ENCODE results near the gene RTL1.

Gene RTL1

GRCh38 chr14:100875861-100876590, 27.5 kb downstream of the RTL1 start:
- no peaks in the 10 kb centered on the region for H3K9me3 ChIP-seq (ENCODE audit: control insufficient read depth in 5 of 5, low read length in 5 of 5)
- H3K4me3 ChIP-seq (ENCODE audit: low read depth in 1 of 5, low read length in 5 of 5): no peak overlapping the region
- H3K36me3 ChIP-seq (ENCODE audit: control insufficient read depth in 5 of 5, insufficient read depth in 5 of 5, low read length in 5 of 5): no peaks in the 10 kb centered on the region
- peaks cover 0 to 24% (median 13%) of the 10 kb centered on the region in 5 donors for H3K27me3 ChIP-seq (ENCODE audit: control insufficient read depth in 5 of 5, insufficient read depth in 4 of 5, low read length in 5 of 5)
- H3K27ac ChIP-seq (ENCODE audit: low read depth, low read length): no peak overlapping the region
- H3K9ac ChIP-seq (ENCODE audit: low read length in 5 of 5): no peak overlapping the region
- no peaks in the 10 kb centered on the region for H3K4me1 ChIP-seq (ENCODE audit: control insufficient read depth in 5 of 5, insufficient read depth in 5 of 5, low read length in 5 of 5)

GRCh38 chr14:100875126-100875525, 28.4 kb downstream of the RTL1 start:
- Histone ChIP-seq H3K27ac (ENCODE audit: low read depth, low read length) (no peak overlapping the region), H3K27me3 (ENCODE audit: control insufficient read depth in 5 of 5, insufficient read depth in 4 of 5, low read length in 5 of 5) (peaks cover 0 to 24% (median 13%) of the 10 kb centered on the region in 5 donors), H3K4me1 (ENCODE audit: control insufficient read depth in 5 of 5, insufficient read depth in 5 of 5, low read length in 5 of 5) (no peaks in the 10 kb centered on the region), H3K9me3 (ENCODE audit: control insufficient read depth in 5 of 5, low read length in 5 of 5) (no peaks in the 10 kb centered on the region), H3K36me3 (ENCODE audit: control insufficient read depth in 5 of 5, insufficient read depth in 5 of 5, low read length in 5 of 5) (no peaks in the 10 kb centered on the region), H3K4me3 (ENCODE audit: low read depth in 1 of 5, low read length in 5 of 5) (no peak overlapping the region), H3K9ac (ENCODE audit: low read length in 5 of 5) (no peak overlapping the region)

- no peak overlapping the region for H3K9ac ChIP-seq (ENCODE audit: low read length in 5 of 5)
Observed at GRCh38 chr14:100874411-100875091, 29.0 kb downstream of the RTL1 start.

GRCh38 chr14:100874051-100874410, 29.5 kb downstream of the RTL1 start:
- Histone ChIP-seq H3K27ac (ENCODE audit: low read depth, low read length) (no peak overlapping the region), H3K36me3 (ENCODE audit: control insufficient read depth in 5 of 5, insufficient read depth in 5 of 5, low read length in 5 of 5) (no peaks in the 10 kb centered on the region), H3K4me3 (ENCODE audit: low read depth in 1 of 5, low read length in 5 of 5) (no peak overlapping the region), H3K9ac (ENCODE audit: low read length in 5 of 5) (no peak overlapping the region), H3K9me3 (ENCODE audit: control insufficient read depth in 5 of 5, low read length in 5 of 5) (no peaks in the 10 kb centered on the region), H3K4me1 (ENCODE audit: control insufficient read depth in 5 of 5, insufficient read depth in 5 of 5, low read length in 5 of 5) (no peaks in the 10 kb centered on the region), H3K27me3 (ENCODE audit: control insufficient read depth in 5 of 5, insufficient read depth in 4 of 5, low read length in 5 of 5) (peaks cover 0 to 24% (median 9%) of the 10 kb centered on the region in 5 donors)

More at GRCh38 chr14:100874411-100875091, 29.0 kb downstream of the RTL1 start:
- Histone ChIP-seq H3K4me1 (ENCODE audit: control insufficient read depth in 5 of 5, insufficient read depth in 5 of 5, low read length in 5 of 5) (no peaks in the 10 kb centered on the region), H3K36me3 (ENCODE audit: control insufficient read depth in 5 of 5, insufficient read depth in 5 of 5, low read length in 5 of 5) (no peaks in the 10 kb centered on the region), H3K9me3 (ENCODE audit: control insufficient read depth in 5 of 5, low read length in 5 of 5) (no peaks in the 10 kb centered on the region), H3K27ac (ENCODE audit: low read depth, low read length) (no peak overlapping the region), H3K4me3 (ENCODE audit: low read depth in 1 of 5, low read length in 5 of 5) (no peak overlapping the region), H3K27me3 (ENCODE audit: control insufficient read depth in 5 of 5, insufficient read depth in 4 of 5, low read length in 5 of 5) (peaks cover 0 to 24% (median 13%) of the 10 kb centered on the region in 5 donors)

- no peaks in the 10 kb centered on the region for H3K9me3 ChIP-seq (ENCODE audit: control insufficient read depth in 5 of 5, low read length in 5 of 5)
- H3K9ac ChIP-seq (ENCODE audit: low read length in 5 of 5): no peak overlapping the region
- no peak overlapping the region for H3K4me3 ChIP-seq (ENCODE audit: low read depth in 1 of 5, low read length in 5 of 5)
- H3K36me3 ChIP-seq (ENCODE audit: control insufficient read depth in 5 of 5, insufficient read depth in 5 of 5, low read length in 5 of 5): no peaks in the 10 kb centered on the region
- H3K4me1 ChIP-seq (ENCODE audit: control insufficient read depth in 5 of 5, insufficient read depth in 5 of 5, low read length in 5 of 5): no peaks in the 10 kb centered on the region
- H3K27me3 ChIP-seq (ENCODE audit: control insufficient read depth in 5 of 5, insufficient read depth in 4 of 5, low read length in 5 of 5): peaks cover 0 to 20% (median 9%) of the 10 kb centered on the region in 5 donors
- H3K27ac ChIP-seq (ENCODE audit: low read depth, low read length): no peak overlapping the region
Observed at GRCh38 chr14:100873096-100873482, 30.4 kb downstream of the RTL1 start.

- no peak overlapping the region for H3K4me3 ChIP-seq (ENCODE audit: low read depth in 1 of 5, low read length in 5 of 5)
- peaks cover 0 to 19% (median 6%) of the 10 kb centered on the region in 5 donors for H3K27me3 ChIP-seq (ENCODE audit: control insufficient read depth in 5 of 5, insufficient read depth in 4 of 5, low read length in 5 of 5)
- H3K27ac ChIP-seq (ENCODE audit: low read depth, low read length): no peak overlapping the region
- H3K36me3 ChIP-seq (ENCODE audit: control insufficient read depth in 5 of 5, insufficient read depth in 5 of 5, low read length in 5 of 5): no peaks in the 10 kb centered on the region
- H3K4me1 ChIP-seq (ENCODE audit: control insufficient read depth in 5 of 5, insufficient read depth in 5 of 5, low read length in 5 of 5): no peaks in the 10 kb centered on the region
- no peak overlapping the region for H3K9ac ChIP-seq (ENCODE audit: low read length in 5 of 5)
- H3K9me3 ChIP-seq (ENCODE audit: control insufficient read depth in 5 of 5, low read length in 5 of 5): no peaks in the 10 kb centered on the region
Observed at GRCh38 chr14:100872259-100873095, 31.0 kb downstream of the RTL1 start.

GRCh38 chr14:100871234-100872186, 32.0 kb downstream of the RTL1 start:
- no peaks in the 10 kb centered on the region for H3K4me1 ChIP-seq (ENCODE audit: control insufficient read depth in 5 of 5, insufficient read depth in 5 of 5, low read length in 5 of 5)
- no peak overlapping the region for H3K9ac ChIP-seq (ENCODE audit: low read length in 5 of 5)
- H3K27ac ChIP-seq (ENCODE audit: low read depth, low read length): peak overlapping the region; percentile 33
- H3K27me3 ChIP-seq (ENCODE audit: control insufficient read depth in 5 of 5, insufficient read depth in 4 of 5, low read length in 5 of 5): peaks cover 0 to 24% (median 8%) of the 10 kb centered on the region in 5 donors
- no peaks in the 10 kb centered on the region for H3K36me3 ChIP-seq (ENCODE audit: control insufficient read depth in 5 of 5, insufficient read depth in 5 of 5, low read length in 5 of 5)
- no peak overlapping the region for H3K4me3 ChIP-seq (ENCODE audit: low read depth in 1 of 5, low read length in 5 of 5)
- H3K9me3 ChIP-seq (ENCODE audit: control insufficient read depth in 5 of 5, low read length in 5 of 5): no peaks in the 10 kb centered on the region

GRCh38 chr14:100868621-100869370, 34.7 kb downstream of the RTL1 start:
- peaks cover 0 to 14% (median 4%) of the 10 kb centered on the region in 5 donors for H3K27me3 ChIP-seq (ENCODE audit: control insufficient read depth in 5 of 5, insufficient read depth in 4 of 5, low read length in 5 of 5)
- no peaks in the 10 kb centered on the region for H3K4me1 ChIP-seq (ENCODE audit: control insufficient read depth in 5 of 5, insufficient read depth in 5 of 5, low read length in 5 of 5)
- no peaks in the 10 kb centered on the region for H3K36me3 ChIP-seq (ENCODE audit: control insufficient read depth in 5 of 5, insufficient read depth in 5 of 5, low read length in 5 of 5)
- no peak overlapping the region for H3K9ac ChIP-seq (ENCODE audit: low read length in 5 of 5)
- H3K9me3 ChIP-seq (ENCODE audit: control insufficient read depth in 5 of 5, low read length in 5 of 5): no peaks in the 10 kb centered on the region
- no peak overlapping the region for H3K4me3 ChIP-seq (ENCODE audit: low read depth in 1 of 5, low read length in 5 of 5)
- H3K27ac ChIP-seq (ENCODE audit: low read depth, low read length): no peak overlapping the region
